NCI-H1436 treated with DMSO at 0.1 percent for 48 hours (cell line): Measurements from ENCODE around the gene ZC3H13.
"Not testable (repeated sequence)": the region's sequence is repeated elsewhere in the genome, so short reads cannot be mapped to it uniquely, and the experiment has no call there.

Source experiments
- DNase-seq: peaks from one replicate; lab custom pipeline; 2025; lab: John Stamatoyannopoulos, UW

The ZC3H13 gene

GRCh38 chr13:46010148-46010547 is 42.4 kb downstream of the ZC3H13 start:
- DNase-seq = no peak

- DNase-seq = no peak
Measured at GRCh38 chr13:46008631-46009030, 43.9 kb downstream of the ZC3H13 start.

GRCh38 chr13:46006688-46007452 is 45.7 kb downstream of the ZC3H13 start:
- no peak for DNase-seq

GRCh38 chr13:46004491-46004890 is 48.1 kb downstream of the ZC3H13 start:
- no peak for DNase-seq

GRCh38 chr13:45996631-45997030 is 55.9 kb downstream of the ZC3H13 start:
- DNase-seq = no peak

- no peak for DNase-seq
Measured at GRCh38 chr13:45995245-45995644, 57.3 kb downstream of the ZC3H13 start.

- no peak for DNase-seq
Measured at GRCh38 chr13:45994752-45995151, 57.8 kb downstream of the ZC3H13 start.

GRCh38 chr13:45989607-45990006 is 62.9 kb downstream of the ZC3H13 start:
- DNase-seq = no peak

- not testable (repeated sequence) for DNase-seq
Measured at GRCh38 chr13:45981127-45981526, 71.4 kb downstream of the ZC3H13 start.

GRCh38 chr13:45975337-45975736 is 77.2 kb downstream of the ZC3H13 start:
- no peak for DNase-seq

GRCh38 chr13:45974500-45974899 is 78.0 kb downstream of the ZC3H13 start:
- DNase-seq = no peak

GRCh38 chr13:45967589-45967988 is 85.0 kb downstream of the ZC3H13 start:
- no peak for DNase-seq

GRCh38 chr13:45966715-45967114 is 85.8 kb downstream of the ZC3H13 start:
- DNase-seq = no peak

GRCh38 chr13:45961468-45961867 is 91.1 kb downstream of the ZC3H13 start:
- no peak for DNase-seq

GRCh38 chr13:45954836-45955800 is 97.4 kb downstream of the ZC3H13 start:
- DNase-seq = no peak

GRCh38 chr13:45953082-45953481 is 99.5 kb downstream of the ZC3H13 start:
- DNase-seq = no peak

GRCh38 chr13:45951724-45952123 is 100.8 kb downstream of the ZC3H13 start:
- DNase-seq = no peak

- no peak for DNase-seq
Measured at GRCh38 chr13:45951166-45951565, 101.4 kb downstream of the ZC3H13 start.

GRCh38 chr13:45950386-45951000 is 102.1 kb downstream of the ZC3H13 start:
- DNase-seq = no peak

GRCh38 chr13:45949161-45949560 is 103.4 kb downstream of the ZC3H13 start:
- no peak for DNase-seq

- no peak for DNase-seq
Measured at GRCh38 chr13:45943965-45944364, 108.6 kb downstream of the ZC3H13 start.

- DNase-seq = no peak
Measured at GRCh38 chr13:45943120-45943519, 109.4 kb downstream of the ZC3H13 start.

- no peak for DNase-seq
Measured at GRCh38 chr13:45941261-45941660, 111.3 kb downstream of the ZC3H13 start.
